GM18520 (cell line): ENCODE measurements around the gene PROC.

Source experiments
- ATAC-seq: cut with Tn5 transposase; IDR thresholded peaks from one replicate; pipeline ENCODE4 v1.9.1; 2021; ENCODE audit not compliant: unreplicated experiment

PROC gene

DNA sequence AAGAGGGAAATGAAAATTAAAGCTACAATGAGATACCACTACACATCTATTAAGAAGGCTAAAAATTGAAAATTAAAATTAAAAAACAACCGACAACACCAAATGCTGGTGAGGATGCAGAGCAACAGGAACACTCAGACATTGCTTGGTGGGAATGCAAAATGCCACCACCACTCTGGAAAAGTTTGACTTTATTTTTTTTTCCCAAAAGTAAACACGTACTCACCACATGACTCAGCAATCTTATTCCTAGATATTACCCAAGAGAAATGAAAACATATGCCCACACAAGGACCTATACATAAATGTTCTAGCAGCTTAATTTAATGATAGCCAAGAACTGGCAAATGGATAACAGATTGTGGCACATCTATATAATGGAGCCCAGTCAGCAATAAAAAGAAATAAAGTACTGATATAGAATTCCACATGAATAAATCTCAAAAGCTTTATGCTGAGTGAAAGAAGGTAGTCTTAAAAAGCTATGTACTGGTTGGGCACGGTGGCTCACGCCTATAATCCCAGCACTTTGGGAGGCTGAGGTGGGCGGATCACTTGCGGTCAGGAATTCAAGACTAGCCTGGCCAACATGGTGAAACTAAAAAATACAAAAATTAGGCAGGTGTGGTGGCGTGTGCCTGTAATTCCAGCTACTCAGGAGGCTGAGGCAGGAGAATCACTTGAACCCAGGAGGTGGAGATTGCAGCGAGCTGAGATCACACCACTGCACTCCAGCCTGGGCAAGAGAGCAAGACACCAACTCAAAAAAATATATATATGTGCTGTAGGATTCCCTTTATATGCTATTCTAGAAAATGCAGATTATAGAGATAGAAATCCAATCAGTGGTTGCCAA, 4.2 kb upstream of the PROC start:
- no peak for ATAC-seq

DNA sequence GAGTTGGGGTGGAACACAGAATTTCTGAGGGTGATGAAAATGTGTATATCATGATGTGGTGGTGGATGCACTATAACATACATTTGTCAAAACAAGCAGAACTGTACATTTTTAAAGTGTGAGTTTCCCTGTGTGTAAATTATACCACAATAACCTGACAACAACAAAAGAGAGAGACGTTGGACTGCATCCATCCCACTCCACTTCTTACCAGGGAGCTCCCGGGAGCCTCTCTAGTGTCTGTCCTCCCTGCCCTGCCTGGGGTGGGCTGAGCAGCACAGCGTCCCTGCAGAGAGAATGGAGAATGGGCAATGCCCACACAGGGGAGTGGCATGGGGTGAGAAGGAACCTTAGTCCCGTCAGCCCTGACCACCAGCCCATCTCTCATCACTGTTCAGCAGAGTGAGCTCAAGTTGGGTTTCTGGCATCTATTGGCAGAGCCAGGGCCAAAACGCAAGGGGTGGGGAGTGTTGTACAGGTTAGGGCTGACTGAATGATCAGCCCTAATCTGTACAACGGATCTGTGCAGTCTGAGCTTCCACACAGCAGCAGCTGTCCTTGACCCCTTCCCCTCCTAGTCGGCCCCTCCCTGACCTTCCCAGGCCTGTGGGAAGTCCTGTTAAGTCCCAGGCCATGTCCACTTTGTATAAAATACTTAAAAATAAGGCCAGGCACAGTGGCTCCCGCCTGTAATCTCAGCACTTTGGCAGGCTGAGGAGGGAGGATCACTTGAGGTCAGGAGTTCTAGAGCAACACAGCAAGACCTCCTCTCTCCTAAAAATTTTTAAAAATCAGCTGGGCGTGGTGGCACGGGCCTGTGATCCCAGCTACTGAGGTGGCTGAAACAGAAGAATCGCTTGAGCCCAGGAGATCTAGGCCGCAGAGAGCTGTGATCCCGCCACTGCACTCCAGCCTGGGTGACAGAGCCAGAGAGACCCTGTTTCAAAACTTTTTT, 3.3 kb upstream of the PROC start:
- no peak for ATAC-seq

DNA sequence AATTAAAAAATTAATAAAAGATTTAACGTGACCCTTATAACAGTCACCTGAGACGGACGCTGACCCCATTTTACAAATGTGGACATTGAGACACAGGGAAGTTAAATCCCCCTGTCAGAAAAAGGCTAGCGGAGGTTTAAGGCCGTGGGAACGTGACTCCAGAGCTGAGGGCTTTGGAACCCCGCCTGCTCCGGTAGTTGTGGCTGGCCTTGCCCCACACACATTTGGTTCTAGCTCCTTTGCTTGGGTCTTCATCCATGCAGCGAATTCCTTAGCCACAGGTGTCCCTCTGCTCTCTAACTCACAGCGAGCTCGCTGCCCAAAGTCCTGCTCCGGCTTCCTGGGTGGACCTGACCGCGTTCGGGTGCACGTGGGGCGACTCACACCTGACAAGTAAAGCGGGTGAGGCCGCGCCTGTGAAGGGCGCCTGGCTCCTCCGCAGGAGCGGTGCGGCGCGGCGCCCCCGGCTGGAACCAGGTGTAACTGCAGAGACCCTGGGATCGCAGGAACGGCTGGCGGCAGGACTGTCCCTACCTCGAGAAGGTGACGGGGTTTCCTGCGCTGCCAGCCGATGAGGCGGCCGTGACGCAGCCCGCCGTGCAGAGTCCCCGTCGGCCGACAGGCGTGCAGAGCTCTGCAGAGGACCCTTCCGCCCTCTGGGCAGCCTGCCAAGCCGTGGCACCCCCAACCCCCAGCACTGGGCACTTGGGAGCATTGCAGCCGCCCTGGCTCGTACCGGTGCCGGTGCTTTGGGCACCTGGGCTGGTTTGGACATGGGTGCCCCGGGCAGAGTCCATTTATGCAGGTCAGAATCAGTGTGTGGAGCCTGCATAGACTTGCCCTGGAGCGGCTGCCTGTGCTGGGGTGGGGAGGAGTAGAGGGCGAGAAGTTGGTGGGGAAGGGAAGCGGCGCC, 2.4 kb upstream of the PROC start:
- peak; percentile 38 for ATAC-seq

DNA sequence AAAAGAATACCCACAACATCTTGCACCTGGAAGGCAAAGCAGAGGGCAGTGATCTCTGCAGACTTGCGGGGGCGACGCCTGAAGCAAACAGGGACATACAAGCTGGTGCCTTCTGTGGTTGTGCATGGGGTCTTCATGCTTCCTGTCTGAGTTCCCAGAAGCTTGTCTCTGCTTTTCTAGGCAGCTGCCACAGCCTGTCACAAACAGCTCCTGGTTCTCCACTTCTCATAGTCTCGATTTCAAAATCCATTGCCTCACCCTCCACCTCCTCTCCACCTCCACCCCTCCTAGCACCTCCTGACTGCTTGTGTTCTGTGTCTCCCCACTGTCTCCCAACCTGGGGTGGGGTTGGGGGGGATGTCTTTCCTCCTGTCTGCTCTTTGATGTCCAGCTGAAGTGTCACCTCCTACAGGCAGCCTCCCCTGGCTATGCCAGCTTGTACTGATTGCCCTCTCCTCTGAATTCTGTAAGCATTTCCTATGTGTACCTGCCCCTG, 1.7 kb upstream of the PROC start:
- ATAC-seq: no peak

DNA sequence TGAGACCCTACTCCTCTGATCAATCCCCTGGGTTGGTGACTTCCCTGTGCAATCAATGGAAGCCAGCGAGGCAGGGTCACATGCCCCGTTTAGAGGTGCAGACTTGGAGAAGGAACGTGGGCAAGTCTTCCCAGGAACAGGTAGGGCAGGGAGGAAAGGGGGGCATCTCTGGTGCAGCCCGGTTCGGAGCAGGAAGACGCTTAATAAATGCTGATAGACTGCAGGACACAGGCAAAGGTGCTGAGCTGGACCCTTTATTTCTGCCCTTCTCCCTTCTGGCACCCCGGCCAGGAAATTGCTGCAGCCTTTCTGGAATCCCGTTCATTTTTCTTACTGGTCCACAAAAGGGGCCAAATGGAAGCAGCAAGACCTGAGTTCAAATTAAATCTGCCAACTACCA, 821 bp upstream of the PROC start:
- ATAC-seq: no peak

DNA sequence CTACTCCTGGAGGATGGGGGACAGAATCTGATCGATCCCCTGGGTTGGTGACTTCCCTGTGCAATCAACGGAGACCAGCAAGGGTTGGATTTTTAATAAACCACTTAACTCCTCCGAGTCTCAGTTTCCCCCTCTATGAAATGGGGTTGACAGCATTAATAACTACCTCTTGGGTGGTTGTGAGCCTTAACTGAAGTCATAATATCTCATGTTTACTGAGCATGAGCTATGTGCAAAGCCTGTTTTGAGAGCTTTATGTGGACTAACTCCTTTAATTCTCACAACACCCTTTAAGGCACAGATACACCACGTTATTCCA, 844 bp downstream of the PROC start:
- ATAC-seq: no peak

DNA sequence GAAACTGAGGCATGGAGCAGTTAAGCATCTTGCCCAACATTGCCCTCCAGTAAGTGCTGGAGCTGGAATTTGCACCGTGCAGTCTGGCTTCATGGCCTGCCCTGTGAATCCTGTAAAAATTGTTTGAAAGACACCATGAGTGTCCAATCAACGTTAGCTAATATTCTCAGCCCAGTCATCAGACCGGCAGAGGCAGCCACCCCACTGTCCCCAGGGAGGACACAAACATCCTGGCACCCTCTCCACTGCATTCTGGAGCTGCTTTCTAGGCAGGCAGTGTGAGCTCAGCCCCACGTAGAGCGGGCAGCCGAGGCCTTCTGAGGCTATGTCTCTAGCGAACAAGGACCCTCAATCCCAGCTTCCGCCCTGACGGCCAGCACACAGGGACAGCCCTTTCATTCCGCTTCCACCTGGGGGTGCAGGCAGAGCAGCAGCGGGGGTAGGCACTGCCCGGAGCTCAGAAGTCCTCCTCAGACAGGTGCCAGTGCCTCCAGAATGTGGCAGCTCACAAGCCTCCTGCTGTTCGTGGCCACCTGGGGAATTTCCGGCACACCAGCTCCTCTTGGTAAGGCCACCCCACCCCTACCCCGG, 1.3 kb downstream of the PROC start:
- ATAC-seq: no peak

DNA sequence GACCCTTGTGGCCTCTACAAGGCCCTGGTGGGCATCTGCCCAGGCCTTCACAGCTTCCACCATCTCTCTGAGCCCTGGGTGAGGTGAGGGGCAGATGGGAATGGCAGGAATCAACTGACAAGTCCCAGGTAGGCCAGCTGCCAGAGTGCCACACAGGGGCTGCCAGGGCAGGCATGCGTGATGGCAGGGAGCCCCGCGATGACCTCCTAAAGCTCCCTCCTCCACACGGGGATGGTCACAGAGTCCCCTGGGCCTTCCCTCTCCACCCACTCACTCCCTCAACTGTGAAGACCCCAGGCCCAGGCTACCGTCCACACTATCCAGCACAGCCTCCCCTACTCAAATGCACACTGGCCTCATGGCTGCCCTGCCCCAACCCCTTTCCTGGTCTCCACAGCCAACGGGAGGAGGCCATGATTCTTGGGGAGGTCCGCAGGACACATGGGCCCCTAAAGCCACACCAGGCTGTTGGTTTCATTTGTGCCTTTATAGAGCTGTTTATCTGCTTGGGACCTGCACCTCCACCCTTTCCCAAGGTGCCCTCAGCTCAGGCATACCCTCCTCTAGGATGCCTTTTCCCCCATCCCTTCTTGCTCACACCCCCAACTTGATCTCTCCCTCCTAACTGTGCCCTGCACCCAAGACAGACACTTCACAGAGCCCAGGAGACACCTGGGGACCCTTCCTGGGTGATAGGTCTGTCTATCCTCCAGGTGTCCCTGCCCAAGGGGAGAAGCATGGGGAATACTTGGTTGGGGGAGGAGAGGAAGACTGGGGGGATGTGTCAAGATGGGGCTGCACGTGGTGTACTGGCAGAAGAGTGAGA, 2.0 kb downstream of the PROC start:
- no peak for ATAC-seq

DNA sequence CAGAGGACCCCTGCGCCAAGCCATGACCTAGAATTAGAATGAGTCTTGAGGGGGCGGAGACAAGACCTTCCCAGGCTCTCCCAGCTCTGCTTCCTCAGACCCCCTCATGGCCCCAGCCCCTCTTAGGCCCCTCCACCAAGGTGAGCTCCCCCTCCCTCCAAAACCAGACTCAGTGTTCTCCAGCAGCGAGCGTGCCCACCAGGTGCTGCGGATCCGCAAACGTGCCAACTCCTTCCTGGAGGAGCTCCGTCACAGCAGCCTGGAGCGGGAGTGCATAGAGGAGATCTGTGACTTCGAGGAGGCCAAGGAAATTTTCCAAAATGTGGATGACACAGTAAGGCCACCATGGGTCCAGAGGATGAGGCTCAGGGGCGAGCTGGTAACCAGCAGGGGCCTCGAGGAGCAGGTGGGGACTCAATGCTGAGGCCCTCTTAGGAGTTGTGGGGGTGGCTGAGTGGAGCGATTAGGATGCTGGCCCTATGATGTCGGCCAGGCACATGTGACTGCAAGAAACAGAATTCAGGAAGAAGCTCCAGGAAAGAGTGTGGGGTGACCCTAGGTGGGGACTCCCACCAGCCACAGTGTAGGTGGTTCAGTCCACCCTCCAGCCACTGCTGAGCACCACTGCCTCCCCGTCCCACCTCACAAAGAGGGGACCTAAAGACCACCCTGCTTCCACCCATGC, 3.0 kb downstream of the PROC start:
- no peak for ATAC-seq

DNA sequence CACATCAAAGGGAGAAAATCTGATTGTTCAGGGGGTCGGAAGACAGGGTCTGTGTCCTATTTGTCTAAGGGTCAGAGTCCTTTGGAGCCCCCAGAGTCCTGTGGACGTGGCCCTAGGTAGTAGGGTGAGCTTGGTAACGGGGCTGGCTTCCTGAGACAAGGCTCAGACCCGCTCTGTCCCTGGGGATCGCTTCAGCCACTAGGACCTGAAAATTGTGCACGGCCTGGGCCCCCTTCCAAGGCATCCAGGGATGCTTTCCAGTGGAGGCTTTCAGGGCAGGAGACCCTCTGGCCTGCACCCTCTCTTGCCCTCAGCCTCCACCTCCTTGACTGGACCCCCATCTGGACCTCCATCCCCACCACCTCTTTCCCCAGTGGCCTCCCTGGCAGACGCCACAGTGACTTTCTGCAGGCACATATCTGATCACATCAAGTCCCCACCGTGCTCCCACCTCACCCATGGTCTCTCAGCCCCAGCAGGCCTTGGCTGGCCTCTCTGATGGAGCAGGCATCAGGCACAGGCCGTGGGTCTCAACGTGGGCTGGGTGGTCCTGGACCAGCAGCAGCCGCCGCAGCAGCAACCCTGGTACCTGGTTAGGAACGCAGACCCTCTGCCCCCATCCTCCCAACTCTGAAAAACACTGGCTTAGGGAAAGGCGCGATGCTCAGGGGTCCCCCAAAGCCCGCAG, 3.8 kb downstream of the PROC start:
- ATAC-seq: no peak

DNA sequence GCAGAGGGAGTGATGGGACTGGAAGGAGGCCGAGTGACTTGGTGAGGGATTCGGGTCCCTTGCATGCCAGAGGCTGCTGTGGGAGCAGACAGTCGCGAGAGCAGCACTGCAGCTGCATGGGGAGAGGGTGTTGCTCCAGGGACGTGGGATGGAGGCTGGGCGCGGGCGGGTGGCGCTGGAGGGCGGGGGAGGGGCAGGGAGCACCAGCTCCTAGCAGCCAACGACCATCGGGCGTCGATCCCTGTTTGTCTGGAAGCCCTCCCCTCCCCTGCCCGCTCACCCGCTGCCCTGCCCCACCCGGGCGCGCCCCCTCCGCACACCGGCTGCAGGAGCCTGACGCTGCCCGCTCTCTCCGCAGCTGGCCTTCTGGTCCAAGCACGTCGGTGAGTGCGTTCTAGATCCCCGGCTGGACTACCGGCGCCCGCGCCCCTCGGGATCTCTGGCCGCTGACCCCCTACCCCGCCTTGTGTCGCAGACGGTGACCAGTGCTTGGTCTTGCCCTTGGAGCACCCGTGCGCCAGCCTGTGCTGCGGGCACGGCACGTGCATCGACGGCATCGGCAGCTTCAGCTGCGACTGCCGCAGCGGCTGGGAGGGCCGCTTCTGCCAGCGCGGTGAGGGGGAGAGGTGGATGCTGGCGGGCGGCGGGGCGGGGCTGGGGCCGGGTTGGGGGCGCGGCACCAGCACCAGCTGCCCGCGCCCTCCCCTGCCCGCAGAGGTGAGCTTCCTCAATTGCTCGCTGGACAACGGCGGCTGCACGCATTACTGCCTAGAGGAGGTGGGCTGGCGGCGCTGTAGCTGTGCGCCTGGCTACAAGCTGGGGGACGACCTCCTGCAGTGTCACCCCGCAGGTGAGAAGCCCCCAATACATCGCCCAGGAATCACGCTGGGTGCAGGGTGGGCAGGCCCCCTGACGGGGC, 4.6 kb downstream of the PROC start:
- no peak for ATAC-seq

DNA sequence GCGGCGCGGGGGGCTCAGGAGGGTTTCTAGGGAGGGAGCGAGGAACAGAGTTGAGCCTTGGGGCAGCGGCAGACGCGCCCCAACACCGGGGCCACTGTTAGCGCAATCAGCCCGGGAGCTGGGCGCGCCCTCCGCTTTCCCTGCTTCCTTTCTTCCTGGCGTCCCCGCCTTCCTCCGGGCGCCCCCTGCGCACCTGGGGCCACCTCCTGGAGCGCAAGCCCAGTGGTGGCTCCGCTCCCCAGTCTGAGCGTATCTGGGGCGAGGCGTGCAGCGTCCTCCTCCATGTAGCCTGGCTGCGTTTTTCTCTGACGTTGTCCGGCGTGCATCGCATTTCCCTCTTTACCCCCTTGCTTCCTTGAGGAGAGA, 5.2 kb downstream of the PROC start:
- no peak for ATAC-seq

DNA sequence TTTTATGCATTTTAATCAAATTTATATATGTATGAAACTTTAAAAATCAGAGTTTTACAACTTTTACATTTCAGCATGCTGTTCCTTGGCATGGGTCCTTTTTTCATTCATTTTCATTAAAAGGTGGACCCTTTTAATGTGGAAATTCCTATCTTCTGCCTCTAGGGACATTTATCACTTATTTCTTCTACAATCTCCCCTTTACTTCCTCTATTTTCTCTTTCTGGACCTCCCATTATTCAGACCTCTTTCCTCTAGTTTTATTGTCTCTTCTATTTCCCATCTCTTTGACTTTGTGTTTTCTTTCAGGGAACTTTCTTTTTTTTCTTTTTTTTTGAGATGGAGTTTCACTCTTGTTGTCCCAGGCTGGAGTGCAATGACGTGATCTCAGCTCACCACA, 5.7 kb downstream of the PROC start:
- no peak for ATAC-seq

DNA sequence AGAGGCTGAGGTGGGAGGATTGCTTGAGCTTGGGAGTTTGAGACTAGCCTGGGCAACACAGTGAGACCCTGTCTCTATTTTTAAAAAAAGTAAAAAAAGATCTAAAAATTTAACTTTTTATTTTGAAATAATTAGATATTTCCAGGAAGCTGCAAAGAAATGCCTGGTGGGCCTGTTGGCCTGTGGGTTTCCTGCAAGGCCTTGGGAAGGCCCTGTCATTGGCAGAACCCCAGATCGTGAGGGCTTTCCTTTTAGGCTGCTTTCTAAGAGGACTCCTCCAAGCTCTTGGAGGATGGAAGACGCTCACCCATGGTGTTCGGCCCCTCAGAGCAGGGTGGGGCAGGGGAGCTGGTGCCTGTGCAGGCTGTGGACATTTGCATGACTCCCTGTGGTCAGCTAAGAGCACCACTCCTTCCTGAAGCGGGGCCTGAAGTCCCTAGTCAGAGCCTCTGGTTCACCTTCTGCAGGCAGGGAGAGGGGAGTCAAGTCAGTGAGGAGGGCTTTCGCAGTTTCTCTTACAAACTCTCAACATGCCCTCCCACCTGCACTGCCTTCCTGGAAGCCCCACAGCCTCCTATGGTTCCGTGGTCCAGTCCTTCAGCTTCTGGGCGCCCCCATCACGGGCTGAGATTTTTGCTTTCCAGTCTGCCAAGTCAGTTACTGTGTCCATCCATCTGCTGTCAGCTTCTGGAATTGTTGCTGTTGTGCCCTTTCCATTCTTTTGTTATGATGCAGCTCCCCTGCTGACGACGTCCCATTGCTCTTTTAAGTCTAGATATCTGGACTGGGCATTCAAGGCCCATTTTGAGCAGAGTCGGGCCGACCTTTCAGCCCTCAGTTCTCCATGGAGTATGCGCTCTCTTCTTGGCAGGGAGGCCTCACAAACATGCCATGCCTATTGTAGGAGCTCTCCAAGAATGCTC, 6.6 kb downstream of the PROC start:
- ATAC-seq: no peak

DNA sequence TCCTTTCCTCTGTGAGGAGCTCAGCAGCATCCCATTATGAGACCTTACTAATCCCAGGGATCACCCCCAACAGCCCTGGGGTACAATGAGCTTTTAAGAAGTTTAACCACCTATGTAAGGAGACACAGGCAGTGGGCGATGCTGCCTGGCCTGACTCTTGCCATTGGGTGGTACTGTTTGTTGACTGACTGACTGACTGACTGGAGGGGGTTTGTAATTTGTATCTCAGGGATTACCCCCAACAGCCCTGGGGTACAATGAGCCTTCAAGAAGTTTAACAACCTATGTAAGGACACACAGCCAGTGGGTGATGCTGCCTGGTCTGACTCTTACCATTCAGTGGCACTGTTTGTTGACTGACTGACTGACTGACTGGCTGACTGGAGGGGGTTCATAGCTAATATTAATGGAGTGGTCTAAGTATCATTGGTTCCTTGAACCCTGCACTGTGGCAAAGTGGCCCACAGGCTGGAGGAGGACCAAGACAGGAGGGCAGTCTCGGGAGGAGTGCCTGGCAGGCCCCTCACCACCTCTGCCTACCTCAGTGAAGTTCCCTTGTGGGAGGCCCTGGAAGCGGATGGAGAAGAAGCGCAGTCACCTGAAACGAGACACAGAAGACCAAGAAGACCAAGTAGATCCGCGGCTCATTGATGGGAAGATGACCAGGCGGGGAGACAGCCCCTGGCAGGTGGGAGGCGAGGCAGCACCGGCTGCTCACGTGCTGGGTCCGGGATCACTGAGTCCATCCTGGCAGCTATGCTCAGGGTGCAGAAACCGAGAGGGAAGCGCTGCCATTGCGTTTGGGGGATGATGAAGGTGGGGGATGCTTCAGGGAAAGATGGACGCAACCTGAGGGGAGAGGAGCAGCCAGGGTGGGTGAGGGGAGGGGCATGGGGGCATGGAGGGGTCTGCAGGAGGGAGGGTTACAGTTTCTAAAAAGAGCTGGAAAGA, 7.6 kb downstream of the PROC start:
- ATAC-seq: no peak
